Activated CD4-positive, alpha-beta T cell treated with anti-CD3 and anti-CD28 coated beads, Interleukin-2, amount 50 U/mL, for 16 hours (primary cell): ENCODE measurements around the gene ALG9.

Source experiments
- DNase-seq: peaks from one replicate; pipeline ENCODE4 v3.0.0-alpha.2; 2020

The ALG9 gene

DNA sequence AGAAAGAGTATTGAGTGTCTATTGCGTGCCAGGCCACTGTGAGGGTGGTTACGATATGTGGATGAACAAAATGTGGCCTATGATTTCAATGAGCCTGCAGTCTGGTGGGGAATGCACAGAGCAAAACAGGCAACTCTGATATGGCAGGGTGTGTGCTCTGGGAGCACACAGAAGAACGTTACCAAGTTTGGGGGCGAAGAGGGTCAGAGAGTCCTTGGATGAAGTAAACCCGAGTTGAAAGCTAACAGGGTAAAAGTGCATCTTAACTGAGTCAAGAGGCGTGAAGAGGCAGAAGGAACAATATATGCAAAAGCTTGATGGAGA lies 8.2 kb upstream of the ALG9 start:
- no peak for DNase-seq

DNA sequence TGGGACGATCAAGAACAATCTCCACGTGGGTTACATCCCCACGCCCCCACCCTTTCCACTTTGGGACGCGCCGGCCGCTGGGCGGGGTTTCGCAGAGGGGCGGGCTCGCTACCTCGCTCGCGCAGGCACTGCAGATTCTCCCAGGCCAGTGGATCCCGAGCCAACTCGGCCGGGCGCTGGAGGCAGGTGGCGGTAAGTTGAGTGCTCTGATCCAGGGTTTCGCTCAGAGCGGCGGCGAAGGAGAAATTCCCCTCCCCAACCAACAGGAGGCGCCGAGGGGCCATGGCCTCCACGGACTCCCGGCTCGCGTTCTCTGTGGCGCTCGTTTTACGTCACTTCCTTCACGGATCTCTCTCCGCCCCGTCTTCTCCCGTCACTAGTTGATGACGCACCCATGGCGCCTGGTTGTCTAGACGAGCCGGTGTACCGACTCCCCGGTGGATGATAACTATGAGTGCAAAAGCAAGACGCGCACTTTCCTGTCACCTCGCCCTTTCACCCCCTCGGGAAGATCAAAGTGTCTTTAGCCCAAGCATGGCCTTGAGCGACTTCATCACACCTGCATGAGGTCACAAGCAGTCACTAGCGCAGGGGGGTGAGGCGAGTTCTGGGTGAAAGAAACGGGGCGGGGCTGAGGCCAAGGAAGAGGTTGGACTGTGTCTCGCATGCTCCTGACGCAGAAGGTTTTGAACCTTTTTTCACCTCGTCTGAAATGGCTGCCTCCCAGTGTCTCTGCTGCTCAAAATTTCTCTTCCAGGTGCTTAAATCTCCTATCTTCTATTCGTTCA lies 7.7 kb upstream of the ALG9 start, which contains the start of the genes CFAP68 and FDXACB1:
TSS of gene CFAP68 (plus strand) at position 693 of the 788 bp plus-strand sequence. CDS start at position 713, 20 bp downstream.
TSS of gene FDXACB1 (minus strand) at position 317 of the 788 bp plus-strand sequence. CDS start at position 284, 33 bp downstream.
- peak; percentile 97 for DNase-seq

DNA sequence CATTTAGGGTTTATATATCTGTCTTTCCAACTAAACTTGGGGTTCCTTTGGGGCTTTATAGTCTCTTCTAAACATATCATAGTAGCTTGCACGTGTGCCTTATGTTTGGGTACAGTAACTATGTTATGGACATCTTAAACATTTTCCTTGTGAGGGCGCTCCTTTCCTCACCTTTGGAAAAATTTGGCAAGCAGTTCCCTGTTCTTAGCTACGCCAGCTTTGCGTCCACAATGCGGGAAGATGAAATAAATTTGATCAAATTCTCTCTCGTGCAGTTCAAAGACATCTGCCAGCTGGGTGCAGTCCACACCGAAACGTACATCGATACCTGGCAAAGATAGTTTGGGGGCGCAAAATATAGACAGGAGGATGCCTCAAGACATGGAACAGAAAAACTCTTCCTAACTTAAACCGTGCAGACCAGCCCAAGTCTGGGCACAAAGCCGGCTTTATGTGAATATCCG lies 7.0 kb upstream of the ALG9 start:
- no peak for DNase-seq

DNA sequence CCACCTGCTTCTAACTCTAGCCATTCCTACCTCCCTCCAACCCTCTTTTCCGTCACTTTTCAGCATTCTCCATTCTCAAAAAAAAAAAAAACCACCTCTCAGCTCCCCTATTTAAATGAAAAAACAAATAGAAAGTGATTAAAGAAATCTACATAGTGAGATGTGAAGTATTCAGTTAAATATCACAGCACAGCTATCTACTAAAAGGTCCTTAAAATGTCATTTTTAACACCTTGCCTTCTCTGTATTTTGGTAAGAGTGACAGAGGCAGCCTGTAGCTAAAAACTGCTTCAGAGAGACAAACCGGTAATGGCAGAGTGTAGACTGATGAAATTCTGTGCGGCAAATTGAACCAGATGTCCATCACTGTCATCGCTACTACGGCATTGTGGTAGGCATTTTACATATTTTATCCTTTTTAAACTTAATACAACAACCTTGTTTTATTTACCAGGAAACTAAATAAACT lies 346 bp upstream of the ALG9 start:
- no peak for DNase-seq

DNA sequence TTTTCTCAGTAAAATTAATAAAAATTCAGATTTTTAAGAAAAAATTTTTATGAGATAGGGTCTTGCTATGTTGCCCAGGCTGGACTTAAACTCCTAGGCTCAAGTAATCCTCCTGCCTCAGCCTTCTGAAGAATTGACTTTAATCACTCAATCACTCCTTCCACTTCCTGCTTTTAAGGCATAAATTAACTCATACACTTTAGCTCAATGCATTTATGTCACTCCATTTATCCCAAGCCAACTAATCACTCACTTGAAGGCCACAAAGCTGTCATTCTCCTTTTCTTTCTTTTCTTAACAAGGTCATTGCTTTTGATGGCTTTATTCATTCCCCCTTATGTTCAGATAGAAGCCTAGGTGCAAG lies 877 bp downstream of the ALG9 start:
- no peak for DNase-seq

DNA sequence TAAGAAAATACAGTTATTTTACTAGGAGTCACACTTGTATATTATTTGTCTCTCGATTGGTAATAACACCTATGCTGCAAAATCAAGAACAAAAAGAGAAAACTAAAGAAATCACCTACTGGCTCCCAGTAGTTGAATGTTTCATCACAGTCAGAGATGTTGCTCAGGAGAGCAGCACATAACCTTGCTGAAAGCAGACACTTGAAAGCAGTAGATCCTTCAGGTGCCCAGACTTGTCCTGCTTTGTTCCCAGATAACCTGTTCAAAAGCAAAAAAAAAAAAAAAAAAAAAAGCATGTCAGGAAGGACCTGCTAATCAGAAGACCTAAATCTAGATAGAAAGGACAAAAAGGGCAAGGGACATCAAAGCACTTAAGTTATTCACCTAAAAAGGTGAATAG lies 1.3 kb downstream of the ALG9 start:
- no peak for DNase-seq

DNA sequence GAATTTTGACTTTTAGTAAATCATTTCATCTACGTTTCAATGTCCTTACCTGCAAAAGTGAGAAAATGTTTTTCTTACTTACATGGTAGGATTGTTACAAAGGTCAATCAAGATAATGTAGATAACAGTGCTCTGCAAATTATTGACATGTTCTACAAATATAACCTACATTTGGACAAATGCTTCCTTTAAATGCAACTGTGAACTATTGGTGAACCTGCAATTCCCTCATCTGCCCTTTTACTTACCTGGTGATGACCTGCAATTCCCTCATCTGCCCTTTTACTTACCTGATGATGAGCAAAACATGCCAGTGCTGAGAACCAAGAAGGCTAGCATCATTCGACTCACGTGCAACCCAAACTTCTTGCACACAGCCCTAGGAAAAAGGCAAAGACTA lies 11.1 kb downstream of the ALG9 start:
- no peak for DNase-seq

DNA sequence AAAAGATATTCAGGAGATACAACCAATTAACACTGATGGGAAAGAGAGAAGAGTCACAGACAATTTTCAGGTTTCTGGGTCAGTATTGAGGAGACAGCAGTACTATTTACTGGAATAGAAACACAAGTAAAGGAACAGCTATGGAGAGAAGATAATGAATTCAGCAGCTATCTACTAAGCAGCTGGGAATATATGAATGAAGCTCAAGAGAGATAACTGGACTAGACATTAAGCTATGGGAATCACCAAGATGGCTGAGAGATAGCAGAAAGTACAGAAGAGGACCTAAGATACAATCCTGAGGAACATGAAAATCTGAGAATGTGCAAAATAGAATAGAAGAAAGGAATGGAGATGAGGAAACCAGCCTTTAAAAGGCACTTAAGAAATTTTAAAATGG lies 15.9 kb downstream of the ALG9 start:
- no peak for DNase-seq

DNA sequence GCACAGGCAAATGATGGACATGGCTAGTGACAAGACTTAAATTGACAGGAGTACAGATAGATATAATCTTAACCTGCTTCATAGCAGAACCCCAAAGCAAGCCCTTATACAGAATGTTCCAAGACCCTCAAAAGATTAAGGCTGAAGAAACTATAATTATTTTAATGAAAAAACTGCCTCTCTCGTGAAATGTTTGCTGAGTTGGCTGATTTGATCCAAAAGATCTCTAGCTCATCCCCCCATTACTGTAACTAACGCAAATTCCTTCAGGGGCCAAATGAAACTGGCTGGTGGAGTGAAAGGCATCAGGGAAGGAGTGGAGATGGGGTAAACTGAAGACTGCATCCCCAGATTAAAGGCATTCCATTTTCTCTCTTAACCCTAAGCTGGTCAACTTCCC lies 19.3 kb downstream of the ALG9 start:
- no peak for DNase-seq

DNA sequence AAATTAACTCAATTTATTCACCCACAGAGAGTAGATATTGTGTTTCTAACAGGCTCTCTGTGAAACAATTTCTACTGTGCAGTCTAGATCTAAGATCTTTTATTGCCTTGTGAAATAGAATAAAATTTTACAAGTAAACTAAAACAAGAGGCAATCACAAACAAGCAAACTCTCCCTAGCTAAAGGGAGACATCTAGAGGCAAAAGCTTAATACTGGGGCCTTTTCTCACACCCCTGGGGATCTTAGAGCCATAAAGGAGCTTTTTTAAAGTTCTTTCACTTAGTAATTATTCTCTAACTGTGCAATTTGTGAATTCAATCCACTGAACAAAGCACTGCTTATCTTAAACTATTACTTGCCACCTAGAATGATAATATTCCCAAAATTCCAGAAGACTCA lies 19.7 kb downstream of the ALG9 start:
- no peak for DNase-seq

DNA sequence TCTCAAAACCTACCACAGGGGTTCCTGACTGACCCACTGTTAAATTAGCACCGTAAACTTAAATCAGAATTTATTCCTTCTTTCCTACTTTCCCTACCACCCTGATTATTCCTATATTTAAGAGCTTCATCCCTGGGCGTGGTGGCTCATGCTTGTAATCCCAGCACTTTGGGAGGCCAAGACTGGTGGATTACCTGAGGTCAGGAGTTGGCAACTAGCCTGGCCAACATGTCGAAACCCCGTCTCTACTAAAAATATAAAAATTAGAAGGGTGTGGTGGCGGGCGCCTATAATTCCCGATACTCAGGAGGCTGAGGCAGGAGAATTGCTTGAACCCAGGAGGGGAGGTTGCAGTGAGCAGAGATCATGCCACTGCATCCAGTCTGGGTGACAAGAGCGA lies 20.3 kb downstream of the ALG9 start:
- DNase-seq = no peak

DNA sequence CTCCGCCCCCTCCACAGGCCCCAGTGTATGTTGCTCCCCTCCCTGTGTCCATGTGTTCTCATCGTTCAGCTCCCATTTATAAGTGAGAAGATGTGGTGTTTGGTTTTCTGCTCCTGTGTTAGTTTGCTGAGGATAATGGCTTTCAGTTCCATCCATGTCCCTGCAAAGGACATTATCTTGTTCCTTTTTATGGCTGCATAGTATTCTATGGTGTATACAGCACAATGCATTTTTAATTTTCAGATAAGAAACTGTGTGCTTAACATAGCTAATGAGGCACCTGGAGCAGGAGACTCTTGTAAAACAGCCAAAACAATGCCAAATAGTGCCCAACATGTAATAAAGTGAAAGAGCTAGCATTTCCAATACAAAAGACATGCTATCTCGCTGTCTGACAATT lies 21.8 kb downstream of the ALG9 start:
- DNase-seq = no peak

DNA sequence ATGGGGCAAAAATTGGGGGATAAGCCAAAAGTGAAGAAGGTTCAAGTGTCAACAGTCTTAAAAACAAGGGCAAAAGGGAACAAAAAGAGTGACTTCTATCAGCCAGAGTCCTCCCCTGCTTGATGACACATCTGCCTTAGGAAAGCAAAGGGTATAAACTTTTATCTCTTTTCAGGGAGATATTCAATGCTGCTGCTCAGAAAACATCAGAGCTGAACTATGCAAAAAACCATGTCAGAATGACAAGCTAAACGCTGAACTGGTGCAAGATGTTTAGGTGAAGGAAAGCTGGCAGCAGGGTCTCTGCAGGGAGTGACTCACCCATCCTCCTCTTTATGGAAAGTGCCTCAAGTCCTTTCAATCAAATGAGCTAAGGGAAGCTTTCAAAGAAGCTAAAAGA lies 24.7 kb downstream of the ALG9 start:
- DNase-seq = no peak

DNA sequence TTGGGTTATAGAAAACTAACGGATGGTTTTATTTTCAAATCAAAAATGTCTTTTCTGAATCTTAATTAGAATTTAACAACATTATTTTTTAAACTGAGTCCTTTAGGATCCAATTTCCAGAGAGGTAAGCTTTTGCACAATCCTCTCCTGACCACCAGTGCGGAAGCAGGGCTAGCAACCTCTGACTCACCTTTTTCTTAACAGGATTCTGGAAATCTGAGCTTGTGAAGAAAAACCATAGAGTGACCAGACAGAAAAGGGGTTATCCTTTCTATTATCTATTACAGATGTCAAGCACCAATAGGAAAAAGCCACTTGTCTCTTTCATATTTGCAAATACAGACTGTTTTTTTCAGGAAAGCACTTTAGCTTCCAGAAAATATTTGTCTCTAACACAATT lies 25.3 kb downstream of the ALG9 start:
- no peak for DNase-seq

DNA sequence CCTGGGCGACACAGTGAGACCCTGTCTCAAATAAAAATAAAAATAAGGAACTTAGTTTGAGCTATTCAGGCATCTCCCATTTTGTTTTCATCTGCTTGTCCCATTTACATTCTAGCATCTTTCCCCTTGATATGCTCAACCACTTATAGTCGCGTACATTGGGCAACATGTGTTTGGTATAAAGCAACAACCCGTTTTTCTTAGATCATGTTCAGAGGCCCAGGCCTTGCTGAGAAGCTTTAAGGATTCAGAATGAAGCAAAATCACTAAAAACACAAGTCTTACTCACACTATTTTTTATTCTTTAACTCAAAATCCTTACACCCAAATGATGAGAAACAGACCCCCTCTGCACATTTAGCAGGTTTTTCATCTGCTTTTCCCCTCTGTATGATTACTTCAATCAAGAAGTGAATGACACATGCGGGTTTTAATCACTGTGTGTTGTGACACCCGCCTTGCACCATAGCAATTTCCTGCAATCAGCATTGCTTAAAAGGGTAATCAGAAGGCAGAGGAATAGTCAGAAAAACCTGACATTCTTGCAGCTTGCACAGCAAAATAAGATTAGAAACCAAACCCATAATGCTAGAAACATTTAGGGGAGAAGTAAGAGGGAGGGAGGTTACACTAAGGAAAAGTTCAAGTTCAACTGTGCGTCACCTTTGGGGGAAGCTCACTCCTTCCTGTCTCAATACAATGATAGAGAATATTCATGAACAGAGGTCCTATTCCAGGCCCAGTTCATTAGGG lies 25.9 kb downstream of the ALG9 start:
- no peak for DNase-seq

DNA sequence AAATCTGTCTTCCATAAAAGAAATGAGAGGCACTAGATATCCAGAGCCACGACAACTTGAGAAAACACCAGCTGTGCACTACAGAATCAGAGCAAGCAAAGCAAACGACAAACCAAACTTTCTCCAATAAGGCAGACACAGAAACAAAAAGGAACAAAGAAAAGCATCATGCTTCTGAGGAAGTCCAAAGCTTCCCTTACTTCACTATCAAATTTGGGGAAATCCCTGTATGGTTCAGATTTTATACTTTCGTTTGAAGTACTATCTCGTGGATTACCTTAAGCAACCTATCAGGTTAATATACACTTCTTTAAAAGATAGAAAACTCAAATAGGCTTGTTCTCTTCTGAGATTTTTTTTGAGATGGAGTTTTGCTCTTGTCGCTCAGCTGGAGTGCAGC lies 27.7 kb downstream of the ALG9 start:
- no peak for DNase-seq

DNA sequence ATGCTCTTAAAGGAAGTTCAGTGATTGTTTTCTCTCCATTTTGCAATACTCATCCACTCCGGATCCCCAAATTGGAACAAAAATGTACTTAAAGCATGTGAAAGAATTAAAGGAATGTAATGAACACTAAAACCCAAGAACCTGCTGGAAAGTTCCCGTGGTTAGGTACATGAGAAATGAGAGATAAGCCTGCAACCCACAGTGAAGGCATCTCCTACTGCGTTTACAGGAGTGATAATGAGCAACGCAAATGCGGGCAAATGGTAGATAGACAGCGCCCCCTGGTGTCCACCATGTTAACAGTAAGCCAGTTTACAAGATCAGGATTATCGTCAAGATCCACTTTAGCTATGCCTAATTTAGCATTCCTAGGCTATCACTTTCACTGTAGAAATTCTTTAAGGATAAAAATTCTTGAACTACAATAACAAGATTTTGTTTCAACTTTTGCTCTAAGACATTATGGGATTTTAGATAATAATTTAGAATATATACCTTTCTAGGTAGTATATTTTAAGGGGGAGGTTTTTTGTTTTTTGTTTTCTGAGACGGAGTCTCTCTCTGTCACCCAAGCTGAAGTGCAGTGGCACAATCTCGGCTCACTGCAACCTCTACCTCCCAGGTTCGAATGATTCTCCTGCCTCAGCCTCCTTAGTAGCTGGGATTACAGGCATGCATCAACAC lies 29.9 kb downstream of the ALG9 start:
- peak; percentile 83 for DNase-seq

DNA sequence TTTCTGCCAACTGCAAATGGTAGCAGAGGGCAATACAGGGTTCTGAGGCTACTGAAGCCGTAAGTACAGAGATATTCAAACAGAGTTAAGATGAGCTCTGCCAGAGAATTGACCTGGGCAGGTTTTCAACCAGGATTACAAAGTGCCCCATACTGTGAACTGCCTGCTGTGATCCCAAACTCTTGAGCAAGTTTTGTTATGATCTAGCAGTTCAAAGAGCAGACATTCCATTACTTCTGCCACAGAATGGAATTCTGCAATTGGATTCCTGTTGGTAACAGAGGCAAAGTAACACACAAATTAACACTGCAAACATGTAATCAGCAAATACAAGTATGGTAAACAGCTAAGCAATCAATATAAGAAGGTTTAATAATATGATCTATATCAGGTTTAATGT lies 31.2 kb downstream of the ALG9 start:
- DNase-seq = no peak

DNA sequence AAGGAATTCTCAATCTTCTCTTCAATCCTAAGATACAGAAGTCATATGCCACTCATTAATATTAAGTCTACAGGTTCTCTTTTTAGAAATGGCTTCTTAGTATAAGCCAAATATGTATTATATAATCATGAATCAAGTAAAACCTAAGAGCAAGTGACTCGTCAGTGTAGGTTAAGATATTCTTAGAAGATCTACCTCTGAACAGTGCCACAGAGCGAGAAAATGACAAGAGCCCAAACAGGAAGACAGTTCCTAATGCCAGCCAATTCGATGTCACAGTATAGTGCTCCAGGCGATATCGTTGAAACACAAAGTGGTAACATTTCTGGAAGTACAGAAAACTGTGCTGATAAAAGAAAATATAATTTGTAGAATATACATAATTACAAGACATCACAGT lies 33.3 kb downstream of the ALG9 start:
- DNase-seq = no peak

DNA sequence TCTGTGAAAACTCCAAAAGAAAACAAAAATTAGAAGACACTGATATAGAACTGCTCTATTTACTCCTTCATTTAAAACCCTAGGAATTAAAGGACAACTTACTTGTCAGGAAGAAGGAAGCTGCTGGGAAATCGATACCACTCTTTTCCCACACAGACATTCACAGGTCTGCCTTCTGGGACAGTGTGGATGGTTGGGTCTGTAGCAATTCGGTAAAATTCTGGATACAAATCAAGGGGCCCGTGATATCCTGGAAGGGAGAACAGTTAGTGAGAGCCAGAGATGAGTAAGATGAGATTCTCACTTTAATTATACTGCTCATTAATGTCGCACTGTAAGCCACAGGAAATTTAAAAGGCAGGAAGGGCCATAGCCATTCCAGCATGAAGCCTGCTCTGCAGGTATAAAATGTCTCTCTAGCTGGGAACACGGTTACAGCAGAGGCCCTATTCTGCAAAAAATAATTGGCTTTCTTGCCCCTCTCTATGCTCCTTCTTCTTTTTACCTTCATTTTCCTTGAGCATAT lies 34.0 kb downstream of the ALG9 start:
- DNase-seq = no peak

DNA sequence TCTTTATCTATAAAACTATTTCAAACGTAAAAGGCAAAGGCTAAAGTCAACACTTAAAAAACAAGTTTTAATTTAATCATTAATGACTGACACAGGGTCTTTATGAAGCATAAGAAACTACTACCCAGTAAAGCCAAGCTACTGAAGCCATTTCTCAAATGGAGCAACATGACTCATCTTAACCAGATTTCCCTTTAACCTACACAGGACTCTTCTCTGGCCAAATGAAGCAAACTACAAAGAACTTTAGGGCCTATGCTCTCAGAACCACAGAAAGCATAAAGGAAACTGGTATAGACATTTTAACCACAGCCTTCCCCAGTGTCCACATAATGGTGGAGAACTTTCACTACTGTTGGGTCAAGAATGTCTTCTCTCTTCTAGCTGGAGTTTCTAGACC lies 34.7 kb downstream of the ALG9 start:
- DNase-seq = peak; percentile 13

DNA sequence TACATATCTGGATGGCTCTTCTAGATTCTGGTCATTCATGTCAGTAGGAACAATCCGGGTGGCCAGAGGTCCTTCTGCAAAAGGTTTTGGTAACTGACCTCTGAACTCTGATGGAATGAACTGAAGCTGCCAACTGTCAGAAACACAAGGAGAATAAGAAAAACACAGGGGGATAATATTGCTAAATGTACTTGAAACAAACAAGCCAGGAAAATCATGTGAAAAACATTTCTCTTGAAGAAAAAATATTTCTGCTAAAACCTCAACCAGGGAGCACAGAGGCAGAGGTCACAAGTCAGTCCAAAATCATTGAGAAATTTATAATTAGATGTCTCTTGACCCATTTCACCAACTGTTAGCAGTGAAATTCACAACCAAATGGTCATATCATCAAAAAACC lies 35.2 kb downstream of the ALG9 start:
- DNase-seq = no peak

DNA sequence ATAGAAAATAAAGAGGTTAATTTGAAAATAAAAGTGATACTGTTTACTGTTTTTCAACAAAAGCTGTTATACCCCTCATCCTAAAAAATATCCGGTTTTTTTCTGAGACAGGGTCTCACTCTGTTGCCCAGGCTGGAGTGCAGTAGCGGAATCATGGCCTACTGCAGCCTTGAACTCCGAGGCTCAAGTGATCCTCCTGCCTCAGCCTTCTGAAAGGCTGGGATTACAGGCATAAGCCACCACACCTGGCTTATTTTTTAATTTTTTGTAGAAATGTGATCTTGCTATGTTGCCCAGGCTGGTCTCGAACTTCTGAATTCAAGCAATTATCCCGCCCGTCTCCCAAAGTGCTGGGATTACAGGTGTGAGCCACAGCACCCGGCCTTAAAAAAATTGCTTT lies 35.7 kb downstream of the ALG9 start:
- no peak for DNase-seq
